GM19193 (cell line): ENCODE data around the gene GPC3.

Experiments used
- POLR2A ChIP-seq: IDR thresholded peaks from 4 replicates; pipeline ENCODE4 v1.6.1; 2011; ENCODE audit not compliant: insufficient read depth, insufficient read length; ENCODE audit errors: extremely low read depth

The GPC3 gene

GRCh38 chrX:133511041-133511440 lies 474.4 kb downstream of the GPC3 start:
- TF ChIP-seq POLR2A: no peak

GRCh38 chrX:133497356-133497755 lies 488.0 kb downstream of the GPC3 start:
- TF ChIP-seq POLR2A: no peak

- TF ChIP-seq POLR2A: no peak
Measured at GRCh38 chrX:133495464-133496391, 489.7 kb downstream of the GPC3 start.

GRCh38 chrX:133493366-133493765 lies 492.0 kb downstream of the GPC3 start:
- TF ChIP-seq POLR2A: no peak

GRCh38 chrX:133490955-133491354 lies 494.4 kb downstream of the GPC3 start:
- TF ChIP-seq POLR2A: no peak
